GM12872 (cell line): ENCODE measurements around the gene SCGB1A1.

Source experiments
- CTCF ChIP-seq: IDR thresholded peaks from 3 replicates; pipeline ENCODE4 v1.5.1; 2011; ENCODE audit warnings: low read depth, mild to moderate bottlenecking, low read length, moderate library complexity; ENCODE audit not compliant: insufficient read depth

Gene SCGB1A1

GRCh38 chr11:62418733-62419132 lies at the start of gene SCGB1A1:
Gene SCGB1A1, plus strand, starts transcription at chr11:62419033. Its CDS starts 63 bp downstream, at chr11:62419096.
- TF ChIP-seq CTCF, result no peak

DNA sequence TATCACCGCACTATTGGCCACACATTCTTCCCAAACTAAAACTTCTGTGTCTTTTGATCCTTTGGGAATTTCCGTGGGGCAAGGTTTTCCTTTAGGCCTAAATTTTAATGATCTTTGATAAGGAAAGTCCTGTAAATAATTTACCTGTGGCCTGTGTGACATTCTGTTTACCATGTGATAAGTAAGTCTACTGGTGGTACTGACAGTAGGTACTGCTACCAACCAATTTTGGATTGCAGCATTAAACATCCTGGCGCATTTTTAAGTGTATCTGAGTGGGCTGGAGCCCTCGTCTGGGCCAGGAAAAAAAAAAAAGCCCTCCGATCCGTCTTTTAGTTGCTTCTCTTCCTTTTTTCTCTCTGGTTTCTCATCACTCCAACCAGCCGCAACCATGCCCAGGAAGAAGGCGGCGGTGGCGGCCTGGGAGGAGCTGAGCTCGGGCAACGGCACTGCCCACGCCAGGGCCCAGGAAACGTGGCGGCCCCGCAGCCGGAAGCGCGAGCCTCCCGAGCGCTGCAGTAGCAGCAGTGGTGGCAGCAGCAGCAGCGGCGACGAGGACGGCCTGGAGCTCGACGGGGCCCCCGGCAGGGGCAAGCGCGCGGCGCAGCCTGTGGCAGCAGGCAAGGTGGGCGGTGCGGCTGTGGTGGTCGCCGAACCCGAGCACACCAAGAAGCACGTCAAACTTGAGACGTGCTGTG lies 47.9 kb upstream of the SCGB1A1 start:
- no peak for TF ChIP-seq CTCF

- TF ChIP-seq CTCF, result no peak
Measured at GRCh38 chr11:62372871-62373270, 46.0 kb upstream of the SCGB1A1 start.

DNA sequence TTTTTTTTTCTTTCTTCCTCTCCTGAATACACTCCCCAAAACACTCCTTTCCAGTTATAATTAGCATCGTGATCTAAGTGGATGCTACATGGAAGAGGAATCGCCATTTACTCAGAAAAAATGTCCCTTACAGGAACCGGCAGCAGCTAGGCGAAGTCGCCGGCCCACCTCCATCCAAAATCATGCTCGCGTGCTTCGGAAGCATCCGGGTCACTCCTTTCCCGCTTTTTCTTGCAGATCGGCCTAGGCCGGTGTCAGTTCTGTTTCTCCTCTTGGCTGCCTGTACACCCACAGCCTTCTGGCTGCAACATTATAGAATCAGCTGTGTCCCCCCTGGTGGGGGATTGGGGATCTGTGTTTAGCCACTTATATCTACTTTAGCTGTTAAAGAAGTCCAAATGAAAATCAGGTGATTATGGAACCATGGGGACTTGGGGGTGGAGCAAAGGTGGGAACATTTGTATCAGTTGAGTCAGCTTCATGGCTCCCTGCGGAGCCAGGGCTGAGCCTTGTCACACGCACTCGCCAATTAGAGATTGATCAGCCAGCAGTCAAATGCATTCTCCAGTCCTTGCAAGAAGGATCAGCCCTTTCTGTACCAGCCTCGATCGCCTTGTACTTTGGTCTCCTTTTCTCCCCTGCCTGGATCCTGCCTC lies 45.2 kb upstream of the SCGB1A1 start:
- no peak for TF ChIP-seq CTCF

DNA sequence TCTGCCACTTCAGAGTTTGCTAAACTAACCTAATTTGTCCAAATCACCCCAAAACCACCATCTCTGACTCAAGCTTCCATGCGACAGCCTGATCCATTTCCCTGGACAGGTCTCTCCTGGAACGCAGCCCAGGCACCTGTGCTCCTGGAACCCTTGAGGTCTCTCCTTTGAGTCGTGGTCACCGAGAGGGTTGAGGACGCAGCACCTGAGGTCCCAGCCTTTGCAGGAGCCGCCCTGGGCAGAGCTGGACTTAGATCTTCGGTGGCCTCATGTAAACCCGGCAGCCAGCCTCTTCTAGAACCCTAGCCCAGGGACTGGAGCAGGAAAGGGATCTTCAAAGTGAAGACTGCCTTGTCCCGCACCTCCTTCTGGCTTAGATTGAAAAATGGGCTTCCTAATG lies 44.0 kb upstream of the SCGB1A1 start:
- no peak for TF ChIP-seq CTCF

DNA sequence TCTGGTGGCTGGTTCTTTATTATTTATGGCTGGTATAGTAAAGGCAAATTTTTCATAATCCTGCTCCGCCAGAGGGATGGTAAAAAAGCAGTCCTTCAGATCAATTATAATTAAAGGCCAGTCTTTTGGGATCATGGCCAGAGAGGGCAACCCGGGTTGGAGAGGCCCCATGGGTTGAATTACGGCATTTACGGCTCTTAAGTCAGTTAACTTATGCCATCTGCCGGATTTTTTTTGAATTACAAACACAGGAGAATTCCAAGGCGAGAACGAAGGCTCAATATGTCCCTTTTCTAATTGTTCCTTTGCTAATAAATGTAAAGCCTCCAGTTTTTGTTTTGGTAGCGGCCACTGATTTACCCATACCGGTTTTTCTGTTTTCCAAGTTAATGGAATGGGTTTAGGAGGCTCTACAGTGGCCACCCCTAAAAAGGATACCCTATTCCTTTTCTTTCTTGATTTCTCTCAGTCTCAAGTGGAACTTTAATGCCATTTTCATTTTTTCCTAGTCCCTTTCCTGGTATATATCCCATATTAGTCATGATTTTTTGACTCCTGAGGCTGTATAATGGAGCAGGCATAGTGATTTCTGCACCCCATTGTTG lies 40.3 kb upstream of the SCGB1A1 start:
- peak; percentile 34; the same call in 1 of the 3 replicates for TF ChIP-seq CTCF

DNA sequence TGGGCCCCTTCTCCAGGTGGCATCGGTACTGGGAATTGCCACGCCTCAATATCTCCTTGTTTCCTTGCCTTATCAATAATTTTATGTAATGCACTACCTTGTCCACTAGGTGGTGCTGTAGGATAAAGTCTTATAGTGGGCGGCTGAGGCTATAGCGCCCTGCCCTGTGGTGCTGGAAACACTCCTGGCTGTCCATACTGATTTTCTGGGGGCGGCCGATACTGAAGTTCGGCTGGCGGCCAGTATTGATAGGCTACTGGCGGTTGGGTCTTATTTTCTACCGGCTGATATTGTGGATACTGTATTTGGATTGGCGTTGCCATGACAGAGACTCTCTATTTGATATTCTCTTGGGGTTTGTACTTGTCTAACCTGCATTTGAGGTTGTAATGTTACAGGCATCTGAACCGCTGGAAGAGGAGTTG lies 38.0 kb upstream of the SCGB1A1 start:
- TF ChIP-seq CTCF, result peak; percentile 69
